Astrocyte (in vitro differentiated cells and primary cell): Measurements from ENCODE around the gene SLC27A4. TPM values are rescaled to one million over a fixed set of nuclear protein-coding genes. Genes with fewer than 3 reads are reported as not detected.
A peak's percentile ranks its signal among the peaks of the same experiment; 100 is the strongest.

Experiments used
- DNase-seq: peaks from one replicate; pipeline ENCODE4 v3.0.0-alpha.2; 2010; ENCODE audit warnings: low read depth
- FAIRE-seq: peaks from 2 replicates; lab custom pipeline; 2011; peaks lifted over from hg19 to GRCh38; lab: Jason Lieb, UNC
- H2AFZ ChIP-seq: 2 replicates; pipeline ENCODE4 v1.6.0; 2012; ENCODE audit warnings: low read depth, low read length, inconsistent platforms
- H3K27ac ChIP-seq: 2 replicates; pipeline ENCODE4 v1.5.1; 2011; ENCODE audit warnings: low read depth, low read length, inconsistent platforms
- H3K27me3 ChIP-seq: 2 replicates; pipeline ENCODE4 v1.6.0; 2011; ENCODE audit warnings: low read length, inconsistent platforms; ENCODE audit not compliant: insufficient read depth
- H3K36me3 ChIP-seq: 2 replicates; pipeline ENCODE4 v1.5.1; 2011; ENCODE audit warnings: low read length, inconsistent platforms; ENCODE audit not compliant: insufficient read depth
- H3K4me1 ChIP-seq: 2 replicates; pipeline ENCODE4 v1.5.1; 2011; ENCODE audit warnings: low read length, inconsistent platforms; ENCODE audit not compliant: insufficient read depth
- H3K4me2 ChIP-seq: 2 replicates; pipeline ENCODE4 v1.6.0; 2012; ENCODE audit warnings: low read length, inconsistent platforms
- H3K4me3 ChIP-seq: 2 replicates; pipeline ENCODE4 v1.5.1; 2011; ENCODE audit warnings: low read depth, mild to moderate bottlenecking, low read length, inconsistent platforms; ENCODE audit not compliant: insufficient read depth
- H3K79me2 ChIP-seq: 2 replicates; pipeline ENCODE4 v1.6.0; 2012; ENCODE audit warnings: mild to moderate bottlenecking, low read length, inconsistent platforms; ENCODE audit not compliant: insufficient read depth
- H3K9ac ChIP-seq: 2 replicates; pipeline ENCODE4 v1.6.0; 2012; ENCODE audit warnings: mild to moderate bottlenecking, low read length, inconsistent platforms
- H3K9me3 ChIP-seq: 2 replicates; pipeline ENCODE4 v1.5.1; 2012; ENCODE audit warnings: low read depth, mild to moderate bottlenecking, low read length, inconsistent platforms; ENCODE audit not compliant: insufficient read depth
- H4K20me1 ChIP-seq: 2 replicates; pipeline ENCODE4 v1.6.0; 2012; ENCODE audit warnings: low read length, inconsistent platforms; ENCODE audit not compliant: insufficient read depth
- H3K27ac Mint-ChIP-seq: one replicate; pipeline ENCODE4 v1.8.0; 2021; ENCODE audit warnings: mild to moderate bottlenecking, mixed read lengths; ENCODE audit not compliant: unreplicated experiment
- H3K27me3 Mint-ChIP-seq: one replicate; pipeline ENCODE4 v1.8.0; 2021; ENCODE audit warnings: low read depth, mixed read lengths; ENCODE audit not compliant: unreplicated experiment
- H3K36me3 Mint-ChIP-seq: one replicate; pipeline ENCODE4 v1.8.0; 2021; ENCODE audit warnings: low read depth, mixed read lengths; ENCODE audit not compliant: unreplicated experiment
- H3K4me1 Mint-ChIP-seq: one replicate; pipeline ENCODE4 v1.8.0; 2021; ENCODE audit warnings: low read depth, mixed read lengths; ENCODE audit not compliant: unreplicated experiment
- H3K4me3 Mint-ChIP-seq: one replicate; pipeline ENCODE4 v1.8.0; 2021; ENCODE audit warnings: mild to moderate bottlenecking, moderate library complexity, mixed read lengths; ENCODE audit not compliant: unreplicated experiment
- H3K9me3 Mint-ChIP-seq: one replicate; pipeline ENCODE4 v1.8.0; 2021; ENCODE audit warnings: mild to moderate bottlenecking, mixed read lengths; ENCODE audit not compliant: unreplicated experiment
- EZH2 ChIP-seq: IDR thresholded peaks from 2 replicates; pipeline ENCODE4 v1.6.1; 2012; ENCODE audit warnings: mild to moderate bottlenecking, low read length, inconsistent platforms; ENCODE audit not compliant: insufficient read depth
- total RNA-seq: library from RNA; stranded (reverse); gene quantifications from 2 replicates; pipeline ENCODE4 v1.2.1, GENCODE V29; 2021
- TF ChIP-seq, protein P1 (sequence below): IDR thresholded peaks from 2 replicates; pipeline ENCODE4 v1.5.1; 2011; ENCODE audit warnings: low read depth, mild to moderate bottlenecking, inconsistent platforms, low read length, moderate library complexity; ENCODE audit not compliant: insufficient read depth

Gene SLC27A4
- total RNA-seq, 1 donor from 2014 or later: 26.9 TPM

DNA sequence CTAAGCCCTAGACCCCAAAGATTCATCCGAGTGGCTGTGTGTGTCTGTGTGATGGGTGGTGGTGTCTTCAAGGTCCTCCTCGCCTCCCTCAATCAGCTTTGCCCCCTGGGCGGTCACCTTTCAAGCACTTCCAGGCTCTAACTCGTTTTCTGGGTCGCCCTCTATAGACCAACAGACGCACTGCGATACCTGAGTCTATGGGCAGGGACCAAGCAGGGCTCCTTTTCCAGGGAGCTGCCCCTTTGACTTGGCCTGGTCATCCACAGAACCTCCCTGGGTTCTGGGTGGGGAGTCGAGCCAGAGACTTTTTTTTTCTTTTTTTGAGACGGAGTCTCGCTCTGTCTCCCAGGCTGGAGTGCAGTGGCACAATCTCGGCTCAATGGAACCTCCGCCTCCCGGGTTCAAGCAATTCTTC lies 1.1 kb downstream of the SLC27A4 start:
- peak overlapping the region; percentile 78 for H3K9ac ChIP-seq
- Mint-ChIP-seq H3K4me1 (no peaks in the 10 kb centered on the region), H3K4me3 (peak overlapping the region; percentile 94), H3K36me3 (peaks cover 10% of the 10 kb centered on the region), H3K27ac (peak overlapping the region; percentile 37), H3K27me3 (no peaks in the 10 kb centered on the region), H3K9me3 (no peaks in the 10 kb centered on the region)
- H3K27me3 ChIP-seq: no peaks in the 10 kb centered on the region
- no peak for TF ChIP-seq EZH2
- TF ChIP-seq, protein P1, sequence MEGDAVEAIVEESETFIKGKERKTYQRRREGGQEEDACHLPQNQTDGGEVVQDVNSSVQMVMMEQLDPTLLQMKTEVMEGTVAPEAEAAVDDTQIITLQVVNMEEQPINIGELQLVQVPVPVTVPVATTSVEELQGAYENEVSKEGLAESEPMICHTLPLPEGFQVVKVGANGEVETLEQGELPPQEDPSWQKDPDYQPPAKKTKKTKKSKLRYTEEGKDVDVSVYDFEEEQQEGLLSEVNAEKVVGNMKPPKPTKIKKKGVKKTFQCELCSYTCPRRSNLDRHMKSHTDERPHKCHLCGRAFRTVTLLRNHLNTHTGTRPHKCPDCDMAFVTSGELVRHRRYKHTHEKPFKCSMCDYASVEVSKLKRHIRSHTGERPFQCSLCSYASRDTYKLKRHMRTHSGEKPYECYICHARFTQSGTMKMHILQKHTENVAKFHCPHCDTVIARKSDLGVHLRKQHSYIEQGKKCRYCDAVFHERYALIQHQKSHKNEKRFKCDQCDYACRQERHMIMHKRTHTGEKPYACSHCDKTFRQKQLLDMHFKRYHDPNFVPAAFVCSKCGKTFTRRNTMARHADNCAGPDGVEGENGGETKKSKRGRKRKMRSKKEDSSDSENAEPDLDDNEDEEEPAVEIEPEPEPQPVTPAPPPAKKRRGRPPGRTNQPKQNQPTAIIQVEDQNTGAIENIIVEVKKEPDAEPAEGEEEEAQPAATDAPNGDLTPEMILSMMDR: peak; percentile 43
- no peak overlapping the region for H3K27ac ChIP-seq
- no peaks in the 10 kb centered on the region for H3K9me3 ChIP-seq
- peak overlapping the region; percentile 98 for H3K4me2 ChIP-seq
- H3K79me2 ChIP-seq: peaks cover 7% of the 10 kb centered on the region
- DNase-seq: peak; percentile 32
- H3K4me1 ChIP-seq: peaks cover 6% of the 10 kb centered on the region
- peaks cover 15% of the 10 kb centered on the region for H3K36me3 ChIP-seq
- peak overlapping the region; percentile 71 for H3K4me3 ChIP-seq
- H4K20me1 ChIP-seq: peaks cover 17% of the 10 kb centered on the region
- no peak for FAIRE-seq
- peak overlapping the region; percentile 62 for H2AFZ ChIP-seq

DNA sequence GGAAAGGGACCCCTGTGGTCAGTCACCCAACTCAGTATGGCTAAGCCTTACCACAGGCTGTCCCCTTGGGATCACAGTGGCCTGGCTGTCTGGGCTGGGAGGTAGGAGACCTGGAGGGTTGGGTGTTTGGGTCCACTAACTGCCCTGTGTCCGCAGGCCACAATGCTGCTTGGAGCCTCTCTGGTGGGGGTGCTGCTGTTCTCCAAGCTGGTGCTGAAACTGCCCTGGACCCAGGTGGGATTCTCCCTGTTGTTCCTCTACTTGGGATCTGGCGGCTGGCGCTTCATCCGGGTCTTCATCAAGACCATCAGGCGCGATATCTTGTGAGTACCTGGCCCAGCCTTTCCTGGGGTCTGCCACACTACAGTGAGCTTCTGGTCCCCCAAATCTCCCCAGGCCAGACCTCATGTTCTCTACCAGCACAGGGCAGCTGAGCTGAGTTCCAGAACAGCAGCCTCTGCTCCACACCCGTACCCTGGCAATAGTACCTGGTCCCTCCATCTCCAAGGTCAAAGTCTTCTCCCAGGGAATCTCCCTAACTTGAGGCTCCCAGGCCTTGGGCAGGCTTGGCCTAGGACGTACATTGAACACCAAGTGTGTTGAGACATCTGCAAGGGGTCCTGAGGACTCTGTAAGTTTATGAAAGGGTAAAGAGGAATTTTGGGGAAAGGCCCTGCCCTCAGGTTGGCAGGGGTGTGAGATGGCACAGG lies 2.8 kb downstream of the SLC27A4 start:
- no peak for DNase-seq
- Mint-ChIP-seq H3K27ac (no peak overlapping the region), H3K4me3 (no peak overlapping the region), H3K4me1 (no peaks in the 10 kb centered on the region), H3K27me3 (no peaks in the 10 kb centered on the region), H3K36me3 (peaks cover 10% of the 10 kb centered on the region), H3K9me3 (no peaks in the 10 kb centered on the region)
- H3K36me3 ChIP-seq: peaks cover 21% of the 10 kb centered on the region
- no peaks in the 10 kb centered on the region for H3K27me3 ChIP-seq
- peaks cover 17% of the 10 kb centered on the region for H4K20me1 ChIP-seq
- no peak overlapping the region for H3K9ac ChIP-seq
- FAIRE-seq: no peak
- no peak for TF ChIP-seq EZH2
- TF ChIP-seq, protein P1: no peak
- no peak overlapping the region for H3K27ac ChIP-seq
- H3K4me2 ChIP-seq: no peak overlapping the region
- peaks cover 6% of the 10 kb centered on the region for H3K4me1 ChIP-seq
- H2AFZ ChIP-seq: no peak overlapping the region
- no peak overlapping the region for H3K4me3 ChIP-seq
- H3K9me3 ChIP-seq: no peaks in the 10 kb centered on the region
- H3K79me2 ChIP-seq: peaks cover 7% of the 10 kb centered on the region

DNA sequence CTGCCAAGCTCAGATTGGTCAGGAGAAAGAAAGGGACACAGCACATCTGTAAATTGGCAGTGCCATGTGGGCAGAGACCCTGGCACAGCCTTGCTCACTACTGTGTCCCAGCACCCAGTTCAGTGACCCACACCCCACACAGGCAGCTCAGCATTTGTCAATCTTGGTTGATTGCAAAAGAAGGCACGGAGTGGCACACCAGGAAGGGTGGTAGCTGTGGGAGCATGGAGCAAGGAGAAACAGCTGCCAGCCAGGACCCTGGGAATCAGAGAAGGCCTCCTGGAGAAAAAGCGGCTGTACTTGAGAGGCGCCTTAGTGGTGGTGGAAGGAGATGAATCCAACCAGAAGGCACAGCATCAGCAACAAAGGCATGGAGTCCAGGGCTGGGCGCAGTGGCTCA lies 3.5 kb downstream of the SLC27A4 start:
- H3K4me1 ChIP-seq: peaks cover 6% of the 10 kb centered on the region

More for the DNA sequence above, 3.5 kb downstream of the SLC27A4 start:
- no peak overlapping the region for H3K4me3 Mint-ChIP-seq
- H3K36me3 Mint-ChIP-seq: peaks cover 10% of the 10 kb centered on the region
- no peaks in the 10 kb centered on the region for H3K9me3 Mint-ChIP-seq
- Histone ChIP-seq H3K9ac (no peak overlapping the region), H3K36me3 (peaks cover 28% of the 10 kb centered on the region), H3K27me3 (no peaks in the 10 kb centered on the region), H2AFZ (no peak overlapping the region), H3K27ac (no peak overlapping the region), H3K4me3 (no peak overlapping the region), H4K20me1 (peaks cover 17% of the 10 kb centered on the region), H3K9me3 (no peaks in the 10 kb centered on the region), H3K79me2 (peaks cover 7% of the 10 kb centered on the region), H3K4me2 (no peak overlapping the region)
- H3K4me1 Mint-ChIP-seq: no peaks in the 10 kb centered on the region
- FAIRE-seq (no peak), DNase-seq (no peak)
- no peak overlapping the region for H3K27ac Mint-ChIP-seq
- H3K27me3 Mint-ChIP-seq: no peaks in the 10 kb centered on the region
- TF ChIP-seq, protein P1: no peak
- no peak for TF ChIP-seq EZH2
